Cardiac septum (tissue), 1 donor: ENCODE measurements around the gene CYP46A1. TPM values are rescaled to one million over a fixed set of nuclear protein-coding genes. Genes with fewer than 3 reads are reported as not detected.
A peak's percentile ranks its signal among the peaks of the same experiment; 100 is the strongest.

Source experiments
- DNase-seq: peaks from one replicate; pipeline ENCODE4 v3.0.0-alpha.2; 2020; ENCODE audit warnings: low spot score
- intact Hi-C: fragments of 100-400 bp; cut with DNase I; formaldehyde crosslinking; loops from one replicate; pipeline ENCODE4 v1.14.0; 2022
- total RNA-seq: library from RNA; stranded (reverse); fragmentation: NEBNext Ultra II Directional; extraction: Animal tissue kit (Norgen Biotek cat#: 25700); gene quantifications from one replicate; pipeline ENCODE4 v1.2.1, GENCODE V29; 2021
- donor health status: DM: no; HTN: no; CAD: no.

Gene CYP46A1
- total RNA-seq, 1 donor from 2014 or later: 5.5 TPM

DNA sequence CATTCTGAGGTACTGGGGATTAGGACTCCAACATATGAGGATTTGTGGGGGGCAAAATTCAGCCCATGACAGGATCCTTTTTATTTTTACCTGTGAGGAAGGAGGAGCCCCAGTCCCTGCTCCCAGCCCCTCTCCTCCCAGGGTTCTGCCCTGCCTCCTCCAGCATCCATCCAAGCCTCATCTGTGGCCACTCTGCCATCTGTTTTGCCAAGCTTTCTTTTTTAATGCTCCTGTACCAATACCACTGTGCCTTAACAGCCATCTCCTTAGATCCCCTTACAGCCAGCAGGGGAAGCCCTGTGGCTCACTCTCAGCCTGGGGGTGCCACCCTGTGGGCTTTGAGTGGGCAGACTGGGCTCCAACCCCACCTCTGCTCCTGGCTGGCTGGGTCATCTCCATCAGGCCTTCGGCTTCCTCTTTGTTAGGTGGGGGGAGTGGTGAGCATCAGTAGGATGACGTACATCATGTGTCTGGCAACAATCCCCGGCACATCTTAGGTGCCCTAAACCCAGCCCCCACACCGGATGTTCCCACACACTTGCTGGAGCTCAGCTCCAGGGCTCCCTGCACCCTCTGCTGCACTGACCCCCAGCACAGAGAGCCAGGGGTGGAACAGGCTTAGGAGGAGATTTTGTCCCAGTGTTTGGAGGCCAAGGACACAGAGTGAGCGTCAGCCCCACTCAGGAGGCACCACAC, 40.2 kb downstream of the CYP46A1 start:
- intact Hi-C loops: no loop called here
- peak; percentile 63 for DNase-seq

DNA sequence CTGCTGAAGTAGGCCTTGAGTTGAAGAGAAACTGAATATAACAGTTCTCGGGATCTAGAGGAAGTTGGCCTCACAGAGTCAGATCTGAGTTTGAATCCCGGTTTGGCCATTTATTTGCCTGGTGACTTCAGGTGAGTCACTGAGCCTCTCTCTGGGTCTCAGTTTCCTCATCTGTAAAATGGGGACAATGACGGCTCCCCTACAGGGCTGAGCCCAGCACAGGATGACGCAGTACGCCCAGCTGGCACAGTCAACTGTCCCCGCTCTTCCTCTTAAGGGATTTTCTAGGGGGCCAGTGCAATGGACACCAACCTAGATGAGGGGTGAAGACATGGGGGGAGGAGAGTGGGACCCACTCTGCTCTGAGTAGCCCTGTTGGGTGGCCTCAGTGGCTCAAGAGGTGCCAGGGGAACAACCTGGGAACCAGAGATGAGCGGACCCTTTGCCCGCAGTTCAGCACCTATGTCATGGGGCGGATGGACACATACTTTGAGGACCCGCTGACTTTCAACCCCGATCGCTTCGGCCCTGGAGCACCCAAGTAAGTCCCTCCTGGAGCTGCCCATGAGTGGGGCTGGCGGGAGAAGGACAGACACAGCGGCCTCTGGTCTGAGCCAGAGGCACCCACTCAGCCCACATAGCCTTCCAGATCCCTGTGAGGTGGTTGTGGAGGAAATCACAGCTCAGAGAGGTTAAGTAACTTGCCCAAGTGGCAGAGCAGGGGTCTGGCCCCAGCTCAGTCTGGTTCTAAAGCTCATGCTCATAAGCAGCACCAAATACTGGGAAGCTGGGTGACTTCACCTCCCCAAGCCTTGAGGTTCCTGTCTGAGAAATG, 41.1 kb downstream of the CYP46A1 start:
- intact Hi-C loops: no loop called here
- DNase-seq: peak; percentile 50

DNA sequence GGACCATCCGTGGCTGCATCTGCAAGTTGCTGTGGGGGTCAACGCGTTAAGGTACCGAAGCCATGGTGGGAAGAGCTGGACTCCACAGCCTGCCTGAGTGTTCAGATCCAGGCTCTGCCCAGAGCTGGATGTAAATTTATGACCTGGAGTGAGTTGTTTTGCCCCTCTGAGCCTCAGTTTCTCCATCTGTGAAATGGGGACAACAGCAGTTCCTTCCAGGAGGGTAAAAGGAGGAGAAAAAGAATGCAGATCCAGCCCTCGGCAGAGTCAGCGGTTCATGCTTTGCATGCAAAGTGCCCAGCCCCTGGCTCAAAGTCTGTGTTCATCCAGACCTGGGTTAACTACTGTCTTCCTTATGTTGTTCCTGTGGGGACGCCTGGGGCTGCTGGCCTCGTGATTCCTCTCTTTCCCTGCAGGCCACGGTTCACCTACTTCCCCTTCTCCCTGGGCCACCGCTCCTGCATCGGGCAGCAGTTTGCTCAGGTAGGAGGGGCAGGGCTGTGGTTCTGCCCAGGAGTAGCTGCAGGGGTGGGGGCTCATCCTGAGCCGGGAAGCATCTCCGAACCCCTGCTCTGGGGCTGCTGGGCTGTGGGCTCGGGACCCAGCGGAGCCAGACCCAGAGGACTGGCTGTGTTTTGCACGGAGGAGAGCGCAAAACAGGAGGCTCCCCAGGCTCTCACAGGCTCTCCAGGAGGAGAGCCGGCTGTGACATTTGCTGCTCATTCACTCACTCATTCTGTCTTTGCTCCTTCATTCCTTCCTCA, 41.9 kb downstream of the CYP46A1 start:
- intact Hi-C loops: no loop called here
- DNase-seq: peak; percentile 64

DNA sequence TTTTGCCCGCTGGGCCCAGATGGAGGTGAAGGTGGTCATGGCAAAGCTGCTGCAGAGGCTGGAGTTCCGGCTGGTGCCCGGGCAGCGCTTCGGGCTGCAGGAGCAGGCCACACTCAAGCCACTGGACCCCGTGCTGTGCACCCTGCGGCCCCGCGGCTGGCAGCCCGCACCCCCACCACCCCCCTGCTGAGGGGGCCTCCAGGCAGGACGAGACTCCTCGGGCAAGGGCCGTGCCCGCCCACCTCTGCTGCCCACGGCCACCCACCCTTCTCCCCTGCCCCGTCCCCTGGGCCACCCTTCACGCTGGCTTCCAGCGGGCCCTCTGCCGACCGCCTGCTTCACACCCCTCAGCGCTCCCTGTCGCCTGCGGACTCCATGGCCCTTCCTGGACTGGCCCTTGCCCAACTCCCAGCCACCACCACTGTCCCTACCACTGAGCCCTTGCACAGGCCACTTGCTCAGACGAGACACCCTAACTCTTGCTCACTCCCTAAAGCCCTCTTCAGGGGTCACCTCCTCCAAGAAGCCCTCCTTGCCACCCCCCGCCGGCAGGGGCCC, 42.5 kb downstream of the CYP46A1 start:
- intact Hi-C loops: no loop called here

DNA sequence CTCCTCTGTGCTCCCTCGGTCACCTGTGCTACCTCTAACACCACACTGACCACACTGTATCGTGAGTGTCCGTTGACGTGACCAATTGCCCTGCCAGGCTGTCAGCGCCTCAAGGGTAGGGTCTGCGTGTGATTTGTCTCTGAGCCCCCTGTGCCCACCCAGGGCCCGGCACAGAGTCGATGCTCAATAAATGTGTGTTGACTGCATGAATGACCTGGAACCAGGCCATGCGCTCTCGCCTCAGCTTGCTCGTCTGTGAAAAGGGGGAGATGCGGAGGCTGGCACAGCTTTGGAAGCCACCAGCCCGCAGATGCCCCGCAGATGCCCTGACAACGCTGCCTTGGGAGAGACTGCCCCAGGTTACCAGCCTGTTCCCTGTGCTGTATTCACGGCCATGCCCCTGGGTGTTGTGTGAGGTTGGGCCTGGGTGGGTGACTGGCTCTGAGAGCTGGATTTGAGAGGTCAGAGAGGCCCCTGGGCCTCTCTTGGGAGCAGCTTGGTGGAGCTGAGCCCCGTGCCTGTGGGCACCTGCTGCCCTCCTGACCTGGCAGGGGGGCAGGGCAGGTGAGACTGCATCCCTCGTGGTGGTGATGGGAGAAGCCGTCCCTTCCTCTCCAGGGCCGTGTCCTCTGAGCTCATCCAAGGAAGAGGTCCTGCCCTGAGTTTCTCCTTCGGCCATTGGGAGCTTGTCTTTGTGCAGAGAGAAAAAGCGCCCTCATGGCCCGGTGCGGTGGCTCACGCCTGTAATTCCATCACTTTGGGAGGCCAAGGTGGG, 43.2 kb downstream of the CYP46A1 start:
- DNase-seq: peak; percentile 63
- intact Hi-C loops: no loop called here

More for the DNA sequence above, 42.5 kb downstream of the CYP46A1 start:
- peak; percentile 63 for DNase-seq

DNA sequence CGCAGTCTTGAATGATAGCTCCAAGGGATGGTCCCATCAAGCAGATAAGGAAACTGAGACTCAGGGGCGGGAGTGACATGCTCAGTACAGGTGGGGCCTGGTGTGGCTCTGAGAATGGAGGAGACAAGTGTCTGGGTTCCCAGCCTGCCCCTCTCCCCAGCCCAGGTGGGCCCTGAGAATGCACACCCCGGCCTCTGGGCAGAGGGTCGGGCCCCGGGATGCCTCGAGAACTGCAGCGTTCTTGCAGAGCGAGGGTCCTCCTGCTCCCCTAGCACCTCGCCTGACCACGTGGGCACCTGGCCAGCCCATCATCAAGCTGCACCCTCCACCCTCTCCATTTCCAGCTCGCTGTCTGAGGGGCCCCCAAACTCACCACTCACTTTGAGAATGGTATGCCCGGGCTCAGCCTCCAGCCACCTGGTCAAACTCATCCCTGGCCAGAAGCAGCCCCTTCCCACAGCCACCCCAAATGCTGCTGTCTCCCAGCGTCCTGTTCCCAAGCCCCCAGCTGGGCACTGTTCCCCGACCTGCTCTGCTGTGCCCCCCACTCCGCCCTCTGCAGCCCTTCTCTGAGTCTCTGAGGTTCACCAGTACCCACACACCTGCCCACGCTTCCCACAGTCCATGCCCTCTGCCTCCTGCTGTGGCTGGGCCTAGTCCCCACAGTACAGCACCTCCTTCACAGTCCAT, 44.3 kb downstream of the CYP46A1 start:
- DNase-seq: peak; percentile 68

DNA sequence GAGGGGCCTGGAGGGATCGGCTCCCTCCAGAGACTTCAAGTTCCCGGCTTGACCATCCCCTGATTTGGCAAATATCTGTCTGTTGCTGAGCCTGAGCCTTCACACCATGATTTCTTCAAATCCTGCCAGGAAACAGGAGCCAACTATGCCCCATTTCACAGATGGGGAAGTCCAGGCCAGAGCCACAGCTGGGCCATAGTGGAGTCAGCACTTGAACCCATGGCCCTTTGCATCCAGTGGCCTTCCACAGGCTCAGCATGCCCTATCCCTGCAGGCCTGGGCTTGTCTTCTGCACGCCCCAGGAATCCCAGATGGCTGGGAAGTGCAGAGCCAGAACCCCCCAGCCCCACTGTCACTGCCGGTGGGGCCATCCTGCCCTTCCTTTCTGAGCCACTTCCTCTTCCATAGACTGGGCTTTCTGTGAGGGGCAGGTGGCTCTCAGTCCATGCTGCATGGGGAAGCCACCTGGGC, 44.9 kb downstream of the CYP46A1 start:
- DNase-seq: peak; percentile 46
- intact Hi-C loops: no loop called here

More for the DNA sequence above, 44.3 kb downstream of the CYP46A1 start:
- intact Hi-C loops: no loop called here

DNA sequence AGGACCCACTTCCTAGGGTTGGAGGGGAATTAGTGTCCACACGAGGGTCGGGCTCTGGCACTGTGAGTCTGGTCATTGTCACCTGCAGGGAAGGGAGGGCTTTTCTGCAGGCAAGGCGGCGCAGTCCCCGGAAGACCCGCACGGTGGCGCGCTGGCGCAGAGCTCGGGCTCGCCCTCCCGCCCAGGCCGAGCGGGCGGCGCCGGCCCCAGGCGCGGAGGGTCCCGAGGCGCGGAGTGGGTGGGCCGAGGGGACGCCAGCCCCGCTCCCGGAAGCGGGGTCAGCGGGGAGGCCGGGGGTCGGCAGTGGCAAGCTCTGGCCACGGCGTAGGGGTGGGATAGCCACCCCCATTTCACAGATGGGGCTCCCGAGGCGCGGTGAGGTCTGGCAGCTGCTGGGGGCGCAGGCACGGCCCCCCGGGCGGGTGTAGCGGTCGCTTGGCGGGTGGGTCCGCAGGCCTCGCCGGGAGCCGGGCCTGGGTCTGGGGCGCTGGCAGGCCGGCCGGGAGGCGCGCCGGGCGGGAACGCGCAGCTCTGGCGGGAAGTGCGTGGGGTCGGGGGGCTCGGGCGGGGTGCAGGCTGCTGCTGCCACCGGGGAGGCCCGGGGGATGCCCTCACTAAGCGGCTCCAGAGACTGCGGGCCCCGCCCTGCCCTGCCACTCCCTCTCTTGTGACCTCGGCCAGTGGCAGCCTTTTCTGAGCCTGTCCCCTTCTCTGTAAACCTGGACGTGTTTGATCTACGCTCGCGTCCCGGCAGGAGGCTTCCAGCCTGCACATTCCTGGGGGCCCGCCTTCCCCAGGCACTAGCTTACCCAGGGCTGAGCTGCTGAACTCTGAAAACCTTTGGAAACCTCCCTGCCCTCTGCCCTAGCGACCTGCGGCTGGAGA, 46.1 kb downstream of the CYP46A1 start:
- intact Hi-C loops: loop anchor here (2.0 to 5.0 kb wide), 3 partner anchors 48 to 155 kb away; partner anchors contain the start of genes CYP46A1 and EML1

DNA sequence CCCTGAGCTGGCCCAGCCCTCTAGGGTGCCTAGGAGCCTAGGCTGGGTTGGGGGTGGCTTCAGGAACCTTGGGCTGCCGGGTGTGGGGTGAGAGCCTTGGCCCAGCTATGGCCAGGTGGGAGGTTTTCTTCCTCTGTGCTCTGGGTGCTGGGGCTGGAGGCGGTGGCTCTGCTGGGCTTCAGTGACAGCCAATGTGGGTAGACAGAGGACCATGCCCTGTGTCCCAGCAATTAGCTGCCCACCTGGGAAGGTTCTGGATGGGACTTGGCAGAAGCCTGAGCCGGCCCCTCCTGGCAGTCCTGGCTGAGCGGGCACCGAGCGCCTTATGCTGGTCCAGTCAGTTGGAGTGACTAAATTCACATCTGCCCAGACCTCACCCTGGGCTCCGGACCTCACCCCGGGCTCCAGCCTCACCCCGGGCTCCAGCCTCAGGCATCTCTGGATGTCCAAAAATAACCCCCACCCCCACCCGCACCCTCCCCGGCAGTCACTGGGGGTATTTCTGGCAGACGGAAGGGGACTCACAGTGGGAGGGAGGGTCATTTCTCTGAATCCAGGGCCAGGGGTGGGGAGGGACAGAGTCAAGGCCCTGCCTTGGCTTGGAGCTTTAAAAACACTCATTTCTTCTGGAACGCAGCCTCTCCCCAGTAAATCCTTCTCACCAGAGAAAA, 46.9 kb downstream of the CYP46A1 start:
- intact Hi-C loops: loop anchor here (2.0 to 5.0 kb wide), 3 partner anchors 49 to 154 kb away; partner anchors contain the start of genes CYP46A1 and EML1
- peak; percentile 75 for DNase-seq

More for the DNA sequence above, 46.1 kb downstream of the CYP46A1 start:
- DNase-seq: peak; percentile 82

DNA sequence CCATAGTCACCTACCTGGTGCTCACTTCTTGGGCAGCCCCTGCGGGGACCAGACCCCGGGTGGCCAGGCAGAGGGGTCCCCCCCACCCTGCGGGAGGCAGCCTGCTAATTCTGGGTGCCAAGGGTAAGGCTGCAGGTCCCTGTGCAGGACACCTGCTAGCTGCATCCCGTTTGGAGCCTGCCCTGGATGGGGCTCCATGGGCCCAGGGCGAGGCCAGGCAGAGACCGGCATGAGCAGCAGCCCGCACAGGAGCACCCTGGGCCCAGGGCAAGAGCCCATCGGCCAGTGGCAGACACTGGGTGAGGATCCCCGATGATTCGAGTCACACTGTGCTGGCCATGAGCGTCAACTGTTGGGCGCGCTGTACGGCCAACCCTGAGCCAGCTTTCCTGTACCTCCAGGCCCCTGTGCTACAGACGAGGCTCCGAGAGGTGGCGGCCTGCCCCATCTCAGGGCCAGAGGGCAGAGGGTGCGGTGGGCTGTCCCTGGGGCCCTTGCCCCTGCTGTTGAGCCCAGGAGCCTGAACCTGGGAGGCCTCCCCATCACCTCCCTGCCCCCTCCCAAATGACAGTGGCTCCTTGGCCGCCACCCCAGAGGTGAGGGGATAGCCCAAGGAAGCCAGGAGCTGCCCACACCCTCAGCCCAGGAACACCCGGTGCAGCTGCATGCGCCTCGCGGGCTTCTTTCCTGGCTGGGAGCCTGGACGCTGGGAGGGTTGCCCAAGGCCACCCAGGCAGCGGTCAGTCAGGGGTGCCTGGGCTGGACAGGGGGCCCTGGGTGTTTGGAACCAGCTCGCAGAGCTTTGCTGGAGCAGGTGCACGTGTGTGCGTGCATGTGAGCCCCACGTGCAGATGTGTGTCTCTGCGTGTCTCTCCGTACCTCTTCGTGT, 47.7 kb downstream of the CYP46A1 start:
- intact Hi-C loops: loop anchor here (2.0 to 5.0 kb wide), 3 partner anchors 49 to 153 kb away; partner anchors contain the start of genes CYP46A1 and EML1
- DNase-seq: peak; percentile 74

DNA sequence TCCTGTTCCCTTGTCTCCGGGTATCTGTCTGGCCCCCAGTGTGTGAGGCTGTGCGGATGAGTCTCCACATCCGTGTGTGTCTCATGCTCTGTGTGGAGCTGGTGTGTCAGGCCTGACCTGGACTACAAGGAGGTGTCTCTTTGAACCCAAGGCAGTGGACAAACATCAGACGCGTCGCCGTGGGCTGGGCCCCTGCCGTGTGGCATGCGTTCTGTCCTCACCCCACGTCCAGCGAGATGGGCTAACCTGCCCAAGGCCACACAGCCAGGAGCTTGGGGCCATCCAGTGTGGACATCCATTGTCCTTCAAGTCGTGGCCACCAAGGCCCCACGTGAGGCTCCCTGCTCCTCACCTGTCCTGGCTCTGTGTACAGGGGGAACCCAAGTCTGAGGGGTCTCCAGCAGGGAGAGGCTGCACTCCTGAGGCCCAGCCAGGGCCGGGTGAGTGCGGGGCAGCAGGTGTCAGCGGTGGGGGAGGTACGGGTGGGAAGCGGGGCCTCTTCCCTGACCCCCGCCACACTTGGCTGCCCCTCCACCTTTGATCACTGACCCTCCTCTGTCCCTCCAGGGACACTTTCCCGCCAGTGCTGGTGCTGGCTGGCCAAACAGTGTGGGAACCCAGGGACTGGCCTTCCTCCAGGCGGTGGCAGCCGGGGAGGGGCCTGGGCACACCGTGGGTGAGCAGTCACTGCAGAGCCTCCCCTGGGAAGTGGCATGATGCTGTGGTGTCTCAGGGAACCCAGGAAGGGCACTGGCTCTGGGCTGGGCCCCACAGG, 48.5 kb downstream of the CYP46A1 start:
- intact Hi-C loops: loop anchor here (5.0 kb wide), 1 partner anchor 50 kb away; the partner anchor contains the start of gene CYP46A1
- DNase-seq: peak; percentile 66

DNA sequence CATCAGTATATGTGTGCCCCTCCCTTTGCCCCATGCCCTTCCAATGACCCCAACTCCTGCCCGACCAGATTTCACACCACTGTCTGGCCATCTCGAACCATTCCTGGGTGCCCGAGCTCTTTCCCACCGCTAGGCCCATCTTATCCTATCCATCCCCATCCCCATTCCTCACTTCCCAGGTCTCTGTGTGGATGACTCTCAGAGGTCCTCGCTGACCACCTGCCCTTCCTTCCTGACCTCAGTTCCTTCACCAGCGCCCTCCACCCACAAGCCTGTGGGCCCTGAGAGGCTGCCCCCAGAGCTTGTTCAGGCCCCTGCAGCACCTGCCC, 49.1 kb downstream of the CYP46A1 start:
- intact Hi-C loops: loop anchor here (5.0 kb wide), 1 partner anchor 51 kb away; the partner anchor contains the start of gene CYP46A1

DNA sequence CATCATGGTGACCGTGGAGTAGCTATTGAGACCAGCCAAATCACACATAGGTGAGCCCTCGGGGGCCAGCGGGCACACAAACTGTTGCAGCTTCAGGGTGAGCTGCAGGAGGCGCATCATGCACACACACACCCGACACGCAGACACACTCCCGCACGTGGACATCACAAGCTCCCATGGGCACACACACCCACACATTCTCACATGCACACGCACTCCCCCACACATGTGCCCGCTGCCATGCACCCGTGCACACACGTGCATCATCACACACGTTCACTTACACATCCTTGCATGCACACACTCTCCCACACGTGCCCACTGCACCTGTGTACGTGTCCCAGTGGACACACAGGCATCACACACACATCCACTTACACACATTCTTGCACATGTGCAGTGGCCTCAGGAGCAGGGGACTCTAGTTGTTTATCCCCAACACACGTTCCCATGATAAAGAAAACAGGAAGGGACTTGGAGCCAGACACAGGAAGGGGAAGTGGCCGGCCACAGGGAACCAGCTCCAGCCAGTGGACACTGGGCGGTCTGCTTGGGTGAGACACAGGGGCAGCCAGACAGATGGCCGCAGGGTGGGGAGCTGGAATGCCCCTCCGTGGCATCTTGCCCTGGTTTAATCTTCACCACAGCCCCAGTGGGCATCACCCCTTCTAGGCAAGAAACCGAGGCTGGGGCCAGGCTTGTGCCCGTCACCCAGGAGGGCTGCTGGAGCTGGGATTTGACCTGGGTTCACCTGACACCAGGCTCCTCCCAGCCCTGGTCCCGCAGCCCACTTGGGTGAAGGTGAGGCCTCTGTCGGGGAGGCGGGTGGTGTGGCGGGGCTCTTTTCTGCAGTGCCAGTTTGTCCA, 49.7 kb downstream of the CYP46A1 start:
- peak; percentile 76 for DNase-seq
- intact Hi-C loops: loop anchor here (5.0 kb wide), 1 partner anchor 51 kb away; the partner anchor contains the start of gene CYP46A1

More for the DNA sequence above, 49.1 kb downstream of the CYP46A1 start:
- no peak for DNase-seq
